Peyer's patch (tissue), 4 donors: ENCODE results near the gene PABPC1L. TPM values are rescaled to one million over a fixed set of nuclear protein-coding genes. Genes with fewer than 3 reads are reported as not detected.

Experiments
- DNase-seq, 3 donors: peaks; one replicate each; pipeline ENCODE4 v3.0.0-alpha.2; 2017 to 2019
- H3K27ac ChIP-seq, 4 donors: fragments of 200-600 bp; sonication (generic); one replicate each; pipeline ENCODE4 v1.5.1; 2016 to 2019
- H3K27me3 ChIP-seq, 2 donors: fragments of 200-600 bp; sonication (generic); one replicate each; pipeline ENCODE4 v1.5.1; 2019
- H3K36me3 ChIP-seq, 3 donors: fragments of 200-600 bp; sonication (generic); one replicate each; pipeline ENCODE4 v1.5.1; 2016 to 2019
- H3K4me1 ChIP-seq, 4 donors: fragments of 200-600 bp; sonication (generic); one replicate each; pipeline ENCODE4 v1.5.1; 2016 to 2019
- H3K4me3 ChIP-seq, 4 donors: fragments of 200-600 bp; sonication (generic); 1 replicate in 3 of 4; 2 replicates in 1 of 4; pipeline ENCODE4 v1.5.1; 2016 to 2019; ENCODE audit warnings: mild to moderate bottlenecking in 1 of 4
- H3K9me3 ChIP-seq, 4 donors: fragments of 200-600 bp; sonication (generic); one replicate each; pipeline ENCODE4 v1.5.1; 2016 to 2019; ENCODE audit warnings: mild to moderate bottlenecking in 1 of 4
- CTCF ChIP-seq, 6 experiments: fragments of 450-650 bp in 4 of 6; fragments of 200-600 bp in 2 of 6; sonication (generic) in 1 of 6; IDR thresholded peaks; one replicate each; pipeline ENCODE4 v1.5.1; 2017 to 2019; ENCODE audit warnings: antibody characterized with exemption in 6 of 6, mild to moderate bottlenecking in 3 of 6, moderate library complexity in 1 of 6
- POLR2A ChIP-seq, 2 donors: fragments of 450-650 bp; IDR thresholded peaks; one replicate each; pipeline ENCODE4 v1.5.1; 2017; ENCODE audit warnings: antibody characterized with exemption in 2 of 2, mild to moderate bottlenecking in 2 of 2, moderate library complexity in 2 of 2
- total RNA-seq, 4 donors: library from RNA; depleted of rRNA; stranded (reverse); fragments of >200 nt; gene quantifications; one replicate each; pipeline ENCODE4 v1.1.0, GENCODE V29; 2016

PABPC1L gene
- total RNA-seq, 4 donors from 2014 or later = 10.5 to 123 (median 33.6) TPM

- no peak for DNase-seq
- H3K4me1 ChIP-seq = peaks cover 0 to 50% (median 6%) of the 10 kb centered on the region in 4 donors
These were observed 23.6 kb upstream of the PABPC1L start for GRCh38 chr20:44886266-44886651.

DNA sequence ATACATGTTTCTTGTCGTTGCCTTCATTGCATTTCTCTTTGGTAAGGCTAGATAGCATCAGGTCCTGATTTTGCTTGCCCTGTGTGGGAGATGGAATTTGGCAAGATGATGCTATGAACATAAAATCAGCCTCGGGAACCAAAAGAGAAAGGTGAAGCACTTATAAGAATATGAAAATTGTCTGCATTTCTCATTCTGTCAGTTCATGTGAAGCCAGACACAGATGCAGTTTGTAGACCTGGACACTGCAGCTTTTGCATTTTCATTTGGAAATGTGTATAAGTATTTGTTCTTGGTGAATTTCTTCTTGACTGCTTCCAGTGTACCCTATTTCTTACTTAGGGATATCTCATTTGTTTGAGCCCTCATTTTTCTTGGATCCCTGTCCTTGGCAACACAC, 23.0 kb upstream of the PABPC1L start:
- no peaks in the 10 kb centered on the region for H3K36me3 ChIP-seq
- H3K4me3 ChIP-seq = peak overlapping the region; percentile 76 to 100 (median 96)
- H3K27me3 ChIP-seq = no peaks in the 10 kb centered on the region
- no peak for TF ChIP-seq CTCF (IDR thresholded peaks at IDR 0.05)
- H3K9me3 ChIP-seq = no peaks in the 10 kb centered on the region
- peaks cover 0 to 56% (median 6%) of the 10 kb centered on the region in 4 donors for H3K4me1 ChIP-seq
- peak overlapping the region; percentile 93 to 100 (median 98) for H3K27ac ChIP-seq
- DNase-seq = no peak

More at GRCh38 chr20:44886266-44886651, 23.6 kb upstream of the PABPC1L start:
- Histone ChIP-seq H3K27me3 (no peaks in the 10 kb centered on the region), H3K9me3 (no peaks in the 10 kb centered on the region), H3K27ac (peak overlapping the region; percentile 93 to 100 (median 98)), H3K36me3 (no peaks in the 10 kb centered on the region), H3K4me3 (peak overlapping the region; percentile 76 to 100 (median 96))
- TF ChIP-seq CTCF (IDR thresholded peaks at IDR 0.05) (no peak), POLR2A (IDR thresholded peaks at IDR 0.05) (no peak)

- H3K4me1 ChIP-seq = peaks cover 0 to 57% (median 6%) of the 10 kb centered on the region in 4 donors
- H3K4me3 ChIP-seq = peak overlapping the region in 2 of 4 donors; percentile 76 to 94
- H3K27ac ChIP-seq = peak overlapping the region in 1 of 4 donors; percentile 97
- DNase-seq = no peak
- no peaks in the 10 kb centered on the region for H3K9me3 ChIP-seq
- TF ChIP-seq POLR2A (IDR thresholded peaks at IDR 0.05) (no peak), CTCF (IDR thresholded peaks at IDR 0.05) (no peak)
- H3K36me3 ChIP-seq = no peaks in the 10 kb centered on the region
- no peaks in the 10 kb centered on the region for H3K27me3 ChIP-seq
These were observed 22.4 kb upstream of the PABPC1L start for GRCh38 chr20:44887466-44887865.

DNA sequence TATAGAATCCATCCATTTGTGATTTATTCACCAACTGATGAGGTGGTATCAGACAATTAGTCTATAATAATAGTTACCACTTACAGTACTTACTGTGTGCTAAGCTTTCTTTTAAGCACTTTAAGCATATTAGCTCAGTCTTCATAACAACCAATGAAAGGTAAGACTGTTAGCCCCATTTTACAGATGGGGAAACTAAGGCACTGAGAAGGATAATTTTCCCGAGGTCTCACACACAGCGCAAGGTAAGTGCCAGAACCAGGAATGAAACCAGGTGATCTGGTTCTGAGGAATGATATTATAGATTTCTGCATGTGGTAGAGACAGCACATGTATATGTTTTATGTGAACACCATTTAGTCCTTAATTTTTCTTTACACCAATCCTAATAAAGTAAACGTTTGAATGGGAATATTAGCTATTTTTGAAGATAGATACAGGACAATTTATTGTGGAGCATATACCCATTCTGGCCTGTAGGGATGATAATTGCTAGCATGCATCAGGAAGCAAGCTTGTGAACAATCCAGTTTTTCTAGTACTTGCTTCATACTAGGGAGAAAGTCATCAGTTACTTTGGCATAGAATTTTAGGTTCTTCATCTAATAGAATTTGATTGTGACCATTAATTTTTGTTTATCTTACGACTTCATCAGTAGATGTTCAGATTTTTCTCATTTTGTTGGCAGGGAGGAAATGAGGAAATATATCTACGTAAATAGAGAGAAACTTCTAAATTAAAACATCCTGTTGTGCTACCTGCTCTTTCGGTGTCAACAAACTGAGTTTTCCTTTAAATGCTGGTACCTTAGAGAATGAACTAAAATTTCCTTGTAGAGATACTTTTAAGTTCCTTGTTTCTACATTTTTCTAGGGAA, 21.4 kb upstream of the PABPC1L start:
- no peak for DNase-seq
- peaks cover 0 to 60% (median 8%) of the 10 kb centered on the region in 4 donors for H3K4me1 ChIP-seq
- TF ChIP-seq POLR2A (IDR thresholded peaks at IDR 0.05) (no peak), CTCF (IDR thresholded peaks at IDR 0.05) (peak in 5 of 6 experiments; percentile 12 to 52 (median 41))
- H3K36me3 ChIP-seq = no peaks in the 10 kb centered on the region
- H3K27me3 ChIP-seq = no peaks in the 10 kb centered on the region
- no peaks in the 10 kb centered on the region for H3K9me3 ChIP-seq
- H3K4me3 ChIP-seq = no peak overlapping the region
- H3K27ac ChIP-seq = peak overlapping the region in 1 of 4 donors; percentile 27

GRCh38 chr20:44891826-44892225, 18.0 kb upstream of the PABPC1L start:
- no peaks in the 10 kb centered on the region for H3K9me3 ChIP-seq
- H3K27ac ChIP-seq = no peak overlapping the region

More at GRCh38 chr20:44891826-44892225, 18.0 kb upstream of the PABPC1L start:
- no peak for DNase-seq
- H3K4me3 ChIP-seq = no peak overlapping the region
- TF ChIP-seq POLR2A (IDR thresholded peaks at IDR 0.05) (no peak), CTCF (IDR thresholded peaks at IDR 0.05) (no peak)
- peaks cover 0 to 72% (median 18%) of the 10 kb centered on the region in 4 donors for H3K4me1 ChIP-seq
- H3K27me3 ChIP-seq = no peaks in the 10 kb centered on the region
- no peaks in the 10 kb centered on the region for H3K36me3 ChIP-seq
